ENCODE data around the gene PXMP2. TPM values are rescaled to one million over a fixed set of nuclear protein-coding genes. Genes with fewer than 3 reads are reported as not detected.

The PXMP2 gene
- total RNA-seq, 1 experiment from 2014 or later = 17.8 TPM

GRCh38 chr12:132735496-132735895 lies 48.1 kb downstream of the PXMP2 start:
- H3K27me3 Mint-ChIP-seq (ENCODE audit: low read depth) = no peaks in the 10 kb centered on the region
- Histone ChIP-seq H2AK5ac (ENCODE audit: insufficient read length, low read length) (no peak overlapping the region), H3K23ac (ENCODE audit: insufficient read length, low read depth, low read length) (no peak overlapping the region), H2BK12ac (ENCODE audit: insufficient read length, low read depth, low read length) (no peak overlapping the region), H2AFZ (ENCODE audit: low read length) (no peak overlapping the region), H2BK120ac (ENCODE audit: low read depth, low read length, poor library complexity, severe bottlenecking) (no peak overlapping the region), H3K23me2 (ENCODE audit: insufficient read length, low read depth, low read length, poor library complexity, severe bottlenecking) (no peaks in the 10 kb centered on the region), H3K79me2 (ENCODE audit: insufficient read depth, low read length) (no peaks in the 10 kb centered on the region), H2BK20ac (ENCODE audit: low read depth, low read length, poor library complexity, severe bottlenecking) (no peak overlapping the region), H3K14ac (ENCODE audit: insufficient read depth, low read length) (no peak overlapping the region), H3K27ac (ENCODE audit: insufficient read length, low read depth, low read length) (no peak overlapping the region), H3K4me2 (ENCODE audit: insufficient read depth, insufficient read length, low read length) (no peak overlapping the region), H4K5ac (ENCODE audit: insufficient read length, low read depth, low read length) (no peak overlapping the region), H3K27me3 (ENCODE audit: insufficient read depth, low read length) (no peaks in the 10 kb centered on the region), H3K4me1 (ENCODE audit: insufficient read depth, low read length) (no peaks in the 10 kb centered on the region), H3K4ac (ENCODE audit: low read depth, low read length) (no peak overlapping the region), H3K18ac (ENCODE audit: insufficient read length, low read depth, low read length) (no peak overlapping the region), H3K79me1 (ENCODE audit: insufficient read depth, low read depth, low read length, poor library complexity, severe bottlenecking) (no peaks in the 10 kb centered on the region), H3K9ac (ENCODE audit: extremely low read depth, insufficient read length, low read length) (no peak overlapping the region), H4K8ac (replicated peaks; ENCODE audit: insufficient read length, low read depth, low read length) (no peak overlapping the region), H3K9me3 (ENCODE audit: control insufficient read depth, low read depth, low read length) (no peaks in the 10 kb centered on the region), H3K56ac (ENCODE audit: insufficient read length, low read depth, low read length) (no peak overlapping the region), H3T11ph (ENCODE audit: low read length) (no peak overlapping the region), H4K91ac (ENCODE audit: insufficient read length, low read depth, low read length) (no peak overlapping the region), H2BK5ac (ENCODE audit: insufficient read length, low read length) (no peak overlapping the region), H2BK15ac (ENCODE audit: low read depth, low read length) (no peak overlapping the region), H4K20me1 (ENCODE audit: control insufficient read depth, insufficient read depth, insufficient read length) (no peaks in the 10 kb centered on the region)
- H3K36me3 Mint-ChIP-seq (ENCODE audit: insufficient read depth in 1 of 3, low read depth in 3 of 3) = peaks cover 71 to 96% (median 93%) of the 10 kb centered on the region in 3 experiments
- no peak overlapping the region for H3K4me3 Mint-ChIP-seq
- no peak for TF ChIP-seq CTCF (conservative IDR thresholded peaks at IDR 0.05)
- H3K9me3 Mint-ChIP-seq = no peaks in the 10 kb centered on the region
- H3K27ac Mint-ChIP-seq = no peak overlapping the region; a peak in 1 of 7 replicates
- H3K4me1 Mint-ChIP-seq = no peaks in the 10 kb centered on the region
- DNase-seq = no peak
- WGBS (ENCODE audit: extremely low coverage, insufficient read length, low lambda C conversion rate) = no CpG with 5 or more reads among the region's 20 CpGs

Data from H9 (cell line).